Measurements from ENCODE around the gene AEBP2.

Gene AEBP2

GRCh38 chr12:19482551-19483109, 43.3 kb downstream of the AEBP2 start:
- in situ Hi-C loops (cut with MboI; ENCODE audit: low sequenced_read_pairs, unreplicated experiment), result no loop called here
- peak; percentile 44 for DNase-seq (ENCODE audit: low spot score)
- no peak for TF ChIP-seq CTCF (IDR thresholded peaks at IDR 0.05; ENCODE audit: borderline replicate concordance, control extremely low read depth, extremely low read depth, insufficient read depth, missing control alignments)

- no peak for DNase-seq (ENCODE audit: low spot score)
- in situ Hi-C loops (cut with MboI; ENCODE audit: low sequenced_read_pairs, unreplicated experiment), result no loop called here
- no peak for TF ChIP-seq CTCF (IDR thresholded peaks at IDR 0.05; ENCODE audit: borderline replicate concordance, control extremely low read depth, extremely low read depth, insufficient read depth, missing control alignments)
Observed at GRCh38 chr12:19483727-19484126, 44.4 kb downstream of the AEBP2 start.

GRCh38 chr12:19484738-19485137, 45.4 kb downstream of the AEBP2 start:
- TF ChIP-seq CTCF (IDR thresholded peaks at IDR 0.05; ENCODE audit: borderline replicate concordance, control extremely low read depth, extremely low read depth, insufficient read depth, missing control alignments), result no peak
- no peak for DNase-seq (ENCODE audit: low spot score)
- in situ Hi-C loops (cut with MboI; ENCODE audit: low sequenced_read_pairs, unreplicated experiment), result no loop called here

GRCh38 chr12:19485240-19485639, 45.9 kb downstream of the AEBP2 start:
- in situ Hi-C loops (cut with MboI; ENCODE audit: low sequenced_read_pairs, unreplicated experiment), result no loop called here
- DNase-seq (ENCODE audit: low spot score), result no peak
- no peak for TF ChIP-seq CTCF (IDR thresholded peaks at IDR 0.05; ENCODE audit: borderline replicate concordance, control extremely low read depth, extremely low read depth, insufficient read depth, missing control alignments)

GRCh38 chr12:19489168-19489567, 49.9 kb downstream of the AEBP2 start:
- in situ Hi-C loops (cut with MboI; ENCODE audit: low sequenced_read_pairs, unreplicated experiment), result no loop called here
- DNase-seq (ENCODE audit: low spot score), result no peak
- no peak for TF ChIP-seq CTCF (IDR thresholded peaks at IDR 0.05; ENCODE audit: borderline replicate concordance, control extremely low read depth, extremely low read depth, insufficient read depth, missing control alignments)

- in situ Hi-C loops (cut with MboI; ENCODE audit: low sequenced_read_pairs, unreplicated experiment), result no loop called here
- no peak for TF ChIP-seq CTCF (IDR thresholded peaks at IDR 0.05; ENCODE audit: borderline replicate concordance, control extremely low read depth, extremely low read depth, insufficient read depth, missing control alignments)
- DNase-seq (ENCODE audit: low spot score), result no peak
Observed at GRCh38 chr12:19490908-19491307, 51.6 kb downstream of the AEBP2 start.

GRCh38 chr12:19491863-19492262, 52.6 kb downstream of the AEBP2 start:
- no peak for TF ChIP-seq CTCF (IDR thresholded peaks at IDR 0.05; ENCODE audit: borderline replicate concordance, control extremely low read depth, extremely low read depth, insufficient read depth, missing control alignments)
- DNase-seq (ENCODE audit: low spot score), result no peak
- in situ Hi-C loops (cut with MboI; ENCODE audit: low sequenced_read_pairs, unreplicated experiment), result no loop called here
